OCI-LY1 (cell line): ENCODE data around the gene POU5F1.

Experiments
- CTCF ChIP-seq: fragments of 200-600 bp; sonication (generic), shearing (Covaris generic); IDR thresholded peaks from 2 replicates; pipeline ENCODE4 v1.5.1; 2017; ENCODE audit warnings: mild to moderate bottlenecking, antibody characterized with exemption, low read length, moderate library complexity, mixed read lengths
- EZH2 ChIP-seq: fragments of 200-600 bp; sonication (generic), shearing (Covaris generic); IDR thresholded peaks from 2 replicates; pipeline ENCODE4 v1.8.0; 2017; ENCODE audit warnings: borderline replicate concordance, mixed run types, mild to moderate bottlenecking, antibody characterized with exemption, low read length, moderate library complexity, mixed read lengths

GRCh38 chr6:31203345-31203979, 33.0 kb upstream of the POU5F1 start:
- no peak for TF ChIP-seq CTCF
- TF ChIP-seq EZH2, result no peak
